Measurements from ENCODE around the gene PELI2. TPM values are rescaled to one million over a fixed set of nuclear protein-coding genes. Genes with fewer than 3 reads are reported as not detected.
"Not testable (repeated sequence)": the region's sequence is repeated elsewhere in the genome, so short reads cannot be mapped to it uniquely, and the experiment has no call there.

PELI2 gene
- total and polyA plus RNA-seq, 2 donors from 2014 or later = 5.2 to 27.6 TPM

- Histone ChIP-seq H3K9me3 (ENCODE audit: control insufficient read depth in 2 of 3, insufficient read depth in 1 of 3, low read length in 3 of 3) (peaks cover 0 to 9% (median 0%) of the 10 kb centered on the region in 3 donors), H3K36me3 (ENCODE audit: control insufficient read depth in 2 of 3, insufficient read depth in 3 of 3, low read length in 3 of 3) (no peaks in the 10 kb centered on the region), H3K27ac (ENCODE audit: low read depth in 2 of 2, low read length in 2 of 2) (no peak overlapping the region), H3K27me3 (ENCODE audit: control insufficient read depth, insufficient read depth, low read length) (no peaks in the 10 kb centered on the region), H3K9ac (ENCODE audit: low read length in 3 of 3) (no peak overlapping the region), H3K4me3 (ENCODE audit: low read length in 3 of 3) (no peak overlapping the region), H3K4me1 (ENCODE audit: control insufficient read depth in 2 of 3, insufficient read depth in 2 of 3, low read depth in 1 of 3, low read length in 3 of 3) (peaks cover 0 to 6% (median 2%) of the 10 kb centered on the region in 3 donors)
- no peak for TF ChIP-seq CTCF (IDR thresholded peaks at IDR 0.05; ENCODE audit: borderline replicate concordance, extremely low read depth, insufficient read depth)
- DNase-seq (no peak), FAIRE-seq (no peak)
- intact Hi-C loops (cut with DNase I) = no loop called here
These were observed 41.9 kb downstream of the PELI2 start for GRCh38 chr14:56160088-56160487.

- DNase-seq (no peak), FAIRE-seq (no peak)
- no peaks in the 10 kb centered on the region for H3K36me3 ChIP-seq (ENCODE audit: control insufficient read depth in 2 of 3, insufficient read depth in 3 of 3, low read length in 3 of 3)
- no peak overlapping the region for H3K4me3 ChIP-seq (ENCODE audit: low read length in 3 of 3)
- no peak for TF ChIP-seq CTCF (IDR thresholded peaks at IDR 0.05; ENCODE audit: borderline replicate concordance, extremely low read depth, insufficient read depth)
- no peak overlapping the region for H3K9ac ChIP-seq (ENCODE audit: low read length in 3 of 3)
- intact Hi-C loops (cut with DNase I) = no loop called here
- no peak overlapping the region for H3K27ac ChIP-seq (ENCODE audit: low read depth in 2 of 2, low read length in 2 of 2)
- H3K4me1 ChIP-seq (ENCODE audit: control insufficient read depth in 2 of 3, insufficient read depth in 2 of 3, low read depth in 1 of 3, low read length in 3 of 3) = peaks cover 0 to 3% (median 2%) of the 10 kb centered on the region in 3 donors
- H3K9me3 ChIP-seq (ENCODE audit: control insufficient read depth in 2 of 3, insufficient read depth in 1 of 3, low read length in 3 of 3) = peaks cover 0 to 9% (median 0%) of the 10 kb centered on the region in 3 donors
- no peaks in the 10 kb centered on the region for H3K27me3 ChIP-seq (ENCODE audit: control insufficient read depth, insufficient read depth, low read length)
These were observed 43.4 kb downstream of the PELI2 start for GRCh38 chr14:56161658-56162057.

- intact Hi-C loops (cut with DNase I) = no loop called here
- DNase-seq (no peak), FAIRE-seq (no peak)
- no peak for TF ChIP-seq CTCF (IDR thresholded peaks at IDR 0.05; ENCODE audit: borderline replicate concordance, extremely low read depth, insufficient read depth)
- no peaks in the 10 kb centered on the region for H3K27me3 ChIP-seq (ENCODE audit: control insufficient read depth, insufficient read depth, low read length)
- H3K36me3 ChIP-seq (ENCODE audit: control insufficient read depth in 2 of 3, insufficient read depth in 3 of 3, low read length in 3 of 3) = no peaks in the 10 kb centered on the region
- H3K9me3 ChIP-seq (ENCODE audit: control insufficient read depth in 2 of 3, insufficient read depth in 1 of 3, low read length in 3 of 3) = peaks cover 0 to 9% (median 0%) of the 10 kb centered on the region in 3 donors
- H3K27ac ChIP-seq (ENCODE audit: low read depth in 2 of 2, low read length in 2 of 2) = no peak overlapping the region
- peaks cover 0 to 3% (median 2%) of the 10 kb centered on the region in 3 donors for H3K4me1 ChIP-seq (ENCODE audit: control insufficient read depth in 2 of 3, insufficient read depth in 2 of 3, low read depth in 1 of 3, low read length in 3 of 3)
- no peak overlapping the region for H3K4me3 ChIP-seq (ENCODE audit: low read length in 3 of 3)
- no peak overlapping the region for H3K9ac ChIP-seq (ENCODE audit: low read length in 3 of 3)
These were observed 44.3 kb downstream of the PELI2 start for GRCh38 chr14:56162476-56162875.

- H3K9me3 ChIP-seq (ENCODE audit: control insufficient read depth in 2 of 3, insufficient read depth in 1 of 3, low read length in 3 of 3); H3K36me3 ChIP-seq (ENCODE audit: control insufficient read depth in 2 of 3, insufficient read depth in 3 of 3, low read length in 3 of 3); H3K27ac ChIP-seq (ENCODE audit: low read depth in 2 of 2, low read length in 2 of 2); H3K27me3 ChIP-seq (ENCODE audit: control insufficient read depth, insufficient read depth, low read length); FAIRE-seq; DNase-seq; H3K4me1 ChIP-seq (ENCODE audit: control insufficient read depth in 2 of 3, insufficient read depth in 2 of 3, low read depth in 1 of 3, low read length in 3 of 3); H3K9ac ChIP-seq (ENCODE audit: low read length in 3 of 3); H3K4me3 ChIP-seq (ENCODE audit: low read length in 3 of 3); intact Hi-C loops (cut with DNase I): not testable (repeated sequence)
These were observed 48.4 kb downstream of the PELI2 start for GRCh38 chr14:56166579-56166978.

All from kidney (tissue), 14 donors.